Ovary (tissue), 3 donors: ENCODE results near the gene ADGRV1.

Source experiments
- CTCF ChIP-seq, 3 donors: fragments of 450-650 bp in 2 of 3; fragments of 200-600 bp in 1 of 3; IDR thresholded peaks; one replicate each; pipeline versions ENCODE4 v1.5.1 to v1.8.0; 2016 to 2022; ENCODE audit warnings: antibody characterized with exemption in 3 of 3, mild to moderate bottlenecking in 1 of 3
- POLR2A ChIP-seq: fragments of 450-650 bp; IDR thresholded peaks from one replicate; pipeline ENCODE4 v1.6.1; 2017; ENCODE audit warnings: antibody characterized with exemption, mild to moderate bottlenecking, moderate library complexity
- donor health status: DM: no; HTN: no; CAD: no.

- TF ChIP-seq CTCF (IDR thresholded peaks at IDR 0.05) (no peak), POLR2A (no peak)
Measured at GRCh38 chr5:91156242-91156641, 597.6 kb downstream of the ADGRV1 start.
